Measurements from ENCODE around the gene LHX1.

LHX1 gene

DNA sequence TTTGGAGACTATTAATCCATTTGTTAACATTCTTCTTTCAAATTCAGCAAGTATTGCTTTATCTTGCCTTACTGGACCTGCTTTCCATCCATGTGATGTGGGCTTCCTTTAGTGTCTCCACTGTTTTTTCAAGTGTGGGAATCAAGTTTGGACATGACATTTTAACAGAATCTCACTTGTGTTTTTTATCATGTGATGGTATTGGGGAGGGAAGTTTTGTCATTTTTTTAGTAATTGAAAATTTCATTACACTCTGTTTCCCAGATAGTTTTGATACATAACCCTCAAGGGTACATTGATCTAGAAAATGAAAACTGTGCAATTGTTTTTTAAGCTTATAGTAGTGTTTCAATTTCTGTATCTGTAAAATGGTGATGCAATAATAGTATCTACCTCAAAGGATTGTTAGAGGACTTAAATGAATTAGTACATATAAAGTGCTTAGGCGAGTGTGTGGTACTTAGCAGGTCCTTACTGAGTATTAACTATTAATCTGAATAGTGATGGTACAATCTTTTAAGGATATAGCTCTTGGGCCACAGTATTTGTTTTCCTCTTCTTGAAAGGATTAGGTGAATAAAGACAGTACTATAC is 38.7 kb downstream of the LHX1 start:
- DNase-seq, result no peak

- DNase-seq, result no peak
Measured at GRCh38 chr17:36977066-36977465, 39.8 kb downstream of the LHX1 start.

DNA sequence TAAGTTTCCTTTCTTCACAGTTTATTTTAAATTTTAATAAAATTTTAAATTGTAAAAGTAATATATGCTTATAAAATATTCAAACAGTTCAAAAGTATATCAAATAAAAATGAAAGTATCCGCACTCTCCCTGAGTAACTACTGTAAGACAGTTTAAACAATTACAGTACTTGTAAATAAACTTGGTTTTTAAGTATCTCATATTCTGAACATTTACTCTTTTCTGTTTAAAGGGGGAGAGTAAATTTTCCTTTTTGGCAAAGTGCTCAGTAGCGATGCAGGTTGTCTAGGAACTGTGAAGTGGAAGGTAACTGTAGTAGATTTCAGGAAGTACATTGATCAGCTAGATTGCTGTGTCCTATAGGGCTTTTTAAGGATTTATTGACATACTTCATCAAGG is 40.3 kb downstream of the LHX1 start:
- DNase-seq, result no peak

- DNase-seq, result no peak
Measured at GRCh38 chr17:36978810-36979564, 41.7 kb downstream of the LHX1 start.

- no peak for DNase-seq
Measured at GRCh38 chr17:36979565-36979941, 42.3 kb downstream of the LHX1 start.

DNA sequence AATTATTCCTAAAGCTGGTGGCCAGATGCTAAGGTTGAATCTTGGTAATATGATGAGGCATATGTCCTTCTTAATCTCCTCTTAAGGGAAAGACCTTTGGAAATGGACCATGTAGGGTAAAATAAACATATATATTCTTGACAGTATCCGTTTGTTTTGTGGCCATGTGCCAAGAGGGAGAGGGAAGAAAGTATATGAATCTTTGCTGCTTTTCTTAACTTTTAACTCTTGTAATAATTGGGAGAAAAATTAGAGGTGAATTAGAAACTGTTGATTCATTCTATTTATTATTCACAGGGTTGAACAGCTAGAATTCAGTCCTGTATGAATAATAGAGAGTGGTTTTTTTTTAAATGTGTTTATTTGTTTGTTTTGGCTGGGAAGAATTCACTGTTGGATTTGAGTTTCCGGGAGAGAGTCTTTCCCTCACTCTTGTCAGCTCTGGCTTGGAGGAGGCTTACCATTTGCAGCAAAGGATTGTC is 43.0 kb downstream of the LHX1 start:
- no peak for DNase-seq

- no peak for DNase-seq
Measured at GRCh38 chr17:36983618-36984017, 46.3 kb downstream of the LHX1 start.

DNA sequence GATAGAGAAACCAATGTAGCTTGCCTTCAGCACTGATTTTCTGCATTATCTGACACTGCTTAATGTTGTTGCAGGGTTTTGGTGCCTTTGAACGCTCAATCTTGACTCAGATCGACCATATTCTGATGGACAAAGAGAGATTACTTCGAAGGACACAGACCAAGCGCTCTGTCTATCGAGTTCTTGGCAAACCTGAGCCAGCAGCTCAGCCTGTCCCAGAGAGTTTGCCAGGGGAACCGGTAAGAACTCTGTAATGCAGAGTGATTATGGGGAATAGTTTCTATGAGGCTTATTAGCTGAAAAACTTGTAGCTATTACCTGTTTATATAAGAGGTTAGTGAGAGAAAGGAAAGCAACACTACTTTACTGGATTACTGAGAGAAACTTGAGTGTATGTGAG is 51.9 kb downstream of the LHX1 start:
- DNase-seq, result no peak

DNA sequence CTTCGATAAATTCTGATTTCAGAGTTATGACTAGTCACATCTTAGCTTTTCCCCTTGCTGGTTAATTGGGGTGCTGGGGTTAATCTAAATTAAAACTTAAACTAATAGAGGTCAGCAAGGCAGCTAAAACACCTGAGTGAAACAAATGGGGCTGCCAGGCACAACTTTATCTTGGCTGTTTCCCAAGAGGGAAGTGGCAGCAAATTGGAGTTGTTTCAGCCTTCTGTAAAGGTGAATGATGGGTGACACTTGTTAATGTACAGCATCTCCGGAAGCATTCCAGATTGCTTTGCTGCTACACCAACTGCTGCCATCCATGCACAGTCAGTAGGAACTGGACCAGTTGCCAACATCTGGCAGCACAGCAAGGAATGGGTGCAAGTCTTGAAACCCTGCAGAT is 55.4 kb downstream of the LHX1 start:
- no peak for DNase-seq

GRCh38 chr17:36993227-36993626 is 56.0 kb downstream of the LHX1 start:
- DNase-seq, result no peak
